HepG2 (cell line): ENCODE data around the gene CCDC183.

Experiments
- CTCF ChIP-seq: sonication (generic); formaldehyde crosslinking; IDR thresholded peaks from 2 replicates; pipeline ENCODE4 v1.5.0; 2020; ENCODE audit warnings: mild to moderate bottlenecking, missing genetic modification reagents, moderate library complexity
- GPN1 ChIP-seq: sonication (generic); formaldehyde crosslinking; IDR thresholded peaks from 2 replicates; pipeline ENCODE4 v1.5.1; 2020; ENCODE audit warnings: missing genetic modification reagents, borderline replicate concordance
- HINFP ChIP-seq: sonication (generic); formaldehyde crosslinking; IDR thresholded peaks from 2 replicates; pipeline ENCODE4 v1.4.0; 2020; ENCODE audit warnings: low read depth, mild to moderate bottlenecking, missing genetic modification reagents
- NFYB ChIP-seq: sonication (generic); formaldehyde crosslinking; IDR thresholded peaks from 2 replicates; pipeline ENCODE4 v1.4.0; 2020; ENCODE audit warnings: missing genetic modification reagents
- POLR2A ChIP-seq, 2 experiments: IDR thresholded peaks; 2 replicates each; pipeline ENCODE4 v1.6.1; 2011; ENCODE audit warnings: low read depth in 2 of 2, low read length in 2 of 2, mild to moderate bottlenecking in 1 of 2, moderate library complexity in 1 of 2; ENCODE audit not compliant: insufficient read depth in 1 of 2
- ZNF280B ChIP-seq: sonication (generic); formaldehyde crosslinking; IDR thresholded peaks from 2 replicates; pipeline ENCODE4 v1.5.0; 2020; ENCODE audit warnings: missing genetic modification reagents, mild to moderate bottlenecking, borderline replicate concordance
- ZNF407 ChIP-seq: sonication (generic); formaldehyde crosslinking; IDR thresholded peaks from one replicate; pipeline ENCODE4 v1.5.1; 2020; ENCODE audit warnings: mild to moderate bottlenecking, missing genetic modification reagents; ENCODE audit errors: not compliant biosample characterization

GRCh38 chr9:136789523-136789937 lies 6.6 kb upstream of the CCDC183 start:
- TF ChIP-seq HINFP (CRISPR knock-in tag) (no peak), ZNF280B (CRISPR knock-in tag) (no peak), CTCF (CRISPR knock-in tag) (no peak), GPN1 (no peak), NFYB (no peak), POLR2A (IDR thresholded peaks at IDR 0.05; ENCODE audit: insufficient read depth in 1 of 2, low read depth in 2 of 2, low read length in 2 of 2) (0 out of 4 replicates have a peak, but pooled peaks of 1 of the 2 experiments have one; percentile 4), ZNF407 (no peak)
